ENCODE results near the gene CLUH. TPM values are rescaled to one million over a fixed set of nuclear protein-coding genes. Genes with fewer than 3 reads are reported as not detected.

CLUH gene
- total and polyA plus RNA-seq, 2 donors (not counting 3 experiments of a cell fraction or from before 2014, with no cell fraction given): 33.8 to 80.7 TPM

DNA sequence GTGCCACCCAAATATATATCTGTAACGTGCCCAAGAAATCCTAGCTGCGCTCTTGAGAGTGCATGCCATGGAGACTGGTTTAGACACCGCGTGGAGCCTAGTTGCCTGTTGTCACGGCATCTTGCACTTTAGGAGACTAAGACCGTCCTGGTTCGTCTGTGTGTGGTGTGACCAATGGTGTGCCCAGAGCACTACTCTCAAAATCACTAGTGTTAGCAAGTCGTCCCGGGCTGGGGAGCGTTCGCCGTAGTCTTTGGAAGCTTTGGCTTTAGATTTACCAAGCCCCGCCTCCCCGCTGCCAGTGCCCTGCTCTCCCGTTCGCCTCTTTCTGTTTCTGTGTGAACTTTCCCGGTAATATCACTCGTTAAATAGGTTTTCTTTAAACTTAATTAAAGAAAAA, 27.0 kb downstream of the CLUH start:
- H3K36me3 ChIP-seq (ENCODE audit: control insufficient read depth in 2 of 2, extremely low read depth in 1 of 2, insufficient read depth in 2 of 2, low read length in 2 of 2): peaks cover 14 to 19% of the 10 kb centered on the region in 2 experiments
- no peak overlapping the region for H3K9ac ChIP-seq (replicated peaks; ENCODE audit: extremely low read depth, insufficient read depth, low read length)
- POLR2A ChIA-PET: no interaction called here
- FAIRE-seq (peak; percentile 15), DNase-seq (ENCODE audit: low read depth, low spot score) (no peak)
- H3K79me2 ChIP-seq (ENCODE audit: control insufficient read depth, insufficient read depth, low read length): peaks cover 2% of the 10 kb centered on the region
- H3K4me2 ChIP-seq (ENCODE audit: insufficient read depth, low read length): no peak overlapping the region
- no peaks in the 10 kb centered on the region for H3K9me3 ChIP-seq (replicated peaks; ENCODE audit: control insufficient read depth, insufficient read depth, low read length)
- no peak overlapping the region for H3K4me3 ChIP-seq (replicated peaks in 1 of 3; ENCODE audit: insufficient read depth in 1 of 3, low read depth in 1 of 3, low read length in 3 of 3)
- intact Hi-C loops (cut with micrococcal nuclease): no loop called here
- no peaks in the 10 kb centered on the region for H3K9me1 ChIP-seq (replicated peaks; ENCODE audit: control insufficient read depth, extremely low read depth, insufficient read depth, low read length)
- no peak overlapping the region for H2AFZ ChIP-seq (ENCODE audit: low read depth, low read length)
- dilution Hi-C loops (cut with MboI; ENCODE audit: extremely low pct_ligation_motif_present, low sequenced_read_pairs): no loop called here
- H3K27ac ChIP-seq (ENCODE audit: insufficient read depth, low read depth, low read length): no peak overlapping the region
- TF ChIP-seq POLR2A (IDR thresholded peaks at IDR 0.05; ENCODE audit: low read depth, low read length): no peak
- no peak for TF ChIP-seq JUN (IDR thresholded peaks at IDR 0.05; ENCODE audit: borderline replicate concordance, insufficient read depth, insufficient read length, low read depth)
- TF ChIP-seq MYC (IDR thresholded peaks at IDR 0.05; ENCODE audit: low read depth, low read length): no peak
- no peak for TF ChIP-seq EZH2 (IDR thresholded peaks at IDR 0.05; ENCODE audit: borderline replicate concordance, low read depth, low read length, severe bottlenecking)
- TF ChIP-seq, protein P1, sequence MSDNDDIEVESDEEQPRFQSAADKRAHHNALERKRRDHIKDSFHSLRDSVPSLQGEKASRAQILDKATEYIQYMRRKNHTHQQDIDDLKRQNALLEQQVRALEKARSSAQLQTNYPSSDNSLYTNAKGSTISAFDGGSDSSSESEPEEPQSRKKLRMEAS (IDR thresholded peaks at IDR 0.05; ENCODE audit: insufficient read depth, insufficient read length): no peak
- no peak for TF ChIP-seq POLR2AphosphoS5 (IDR thresholded peaks at IDR 0.05; ENCODE audit: insufficient read depth, low read depth, low read length)
- no peak for TF ChIP-seq GATA2 (IDR thresholded peaks at IDR 0.05; ENCODE audit: insufficient read depth, insufficient read length, low read depth, low read length)
- no peak for TF ChIP-seq FOS (IDR thresholded peaks at IDR 0.05; ENCODE audit: borderline replicate concordance, insufficient read depth, low read length)
- TF ChIP-seq, protein P2, sequence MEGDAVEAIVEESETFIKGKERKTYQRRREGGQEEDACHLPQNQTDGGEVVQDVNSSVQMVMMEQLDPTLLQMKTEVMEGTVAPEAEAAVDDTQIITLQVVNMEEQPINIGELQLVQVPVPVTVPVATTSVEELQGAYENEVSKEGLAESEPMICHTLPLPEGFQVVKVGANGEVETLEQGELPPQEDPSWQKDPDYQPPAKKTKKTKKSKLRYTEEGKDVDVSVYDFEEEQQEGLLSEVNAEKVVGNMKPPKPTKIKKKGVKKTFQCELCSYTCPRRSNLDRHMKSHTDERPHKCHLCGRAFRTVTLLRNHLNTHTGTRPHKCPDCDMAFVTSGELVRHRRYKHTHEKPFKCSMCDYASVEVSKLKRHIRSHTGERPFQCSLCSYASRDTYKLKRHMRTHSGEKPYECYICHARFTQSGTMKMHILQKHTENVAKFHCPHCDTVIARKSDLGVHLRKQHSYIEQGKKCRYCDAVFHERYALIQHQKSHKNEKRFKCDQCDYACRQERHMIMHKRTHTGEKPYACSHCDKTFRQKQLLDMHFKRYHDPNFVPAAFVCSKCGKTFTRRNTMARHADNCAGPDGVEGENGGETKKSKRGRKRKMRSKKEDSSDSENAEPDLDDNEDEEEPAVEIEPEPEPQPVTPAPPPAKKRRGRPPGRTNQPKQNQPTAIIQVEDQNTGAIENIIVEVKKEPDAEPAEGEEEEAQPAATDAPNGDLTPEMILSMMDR (IDR thresholded peaks at IDR 0.05; ENCODE audit: extremely low read depth in 1 of 2, insufficient read depth in 1 of 2, low read depth in 1 of 2, low read length in 2 of 2): no peak
- CTCF ChIA-PET: interaction anchor here (1.2 kb wide), 1 partner anchor 9 kb away, joined by 3 read pairs; no protein-coding TSS in a partner anchor
- H3K27me3 ChIP-seq (ENCODE audit: control insufficient read depth in 2 of 2, insufficient read depth in 2 of 2, low read length in 2 of 2): no peaks in the 10 kb centered on the region
- no peaks in the 10 kb centered on the region for H3K4me1 ChIP-seq (ENCODE audit: control insufficient read depth, extremely low read depth, insufficient read depth, low read length)
- H4K20me1 ChIP-seq (replicated peaks; ENCODE audit: control insufficient read depth, extremely low read depth, insufficient read depth, low read length): peaks cover 3% of the 10 kb centered on the region
- BruUV-seq (replicated peaks): no TSS peak
